ENCODE data around the gene RPL18. TPM values are rescaled to one million over a fixed set of nuclear protein-coding genes. Genes with fewer than 3 reads are reported as not detected.

RPL18 gene
- total RNA-seq, 1 donor from 2014 or later: 4,233 TPM

- no peak for TF ChIP-seq CTCF (IDR thresholded peaks at IDR 0.05; ENCODE audit: insufficient read depth, low read length, severe bottlenecking)
- FAIRE-seq (no peak), DNase-seq (ENCODE audit: low read depth) (no peak)
- no peak overlapping the region for H3K4me3 ChIP-seq (ENCODE audit: low read depth, low read length)
- H3K36me3 ChIP-seq (ENCODE audit: control insufficient read depth, insufficient read depth, low read length): no peaks in the 10 kb centered on the region
- H3K27me3 ChIP-seq (ENCODE audit: control insufficient read depth, insufficient read depth, low read length): no peaks in the 10 kb centered on the region
These were observed 23.9 kb upstream of the RPL18 start for GRCh38 chr19:48642862-48643261.

- Histone ChIP-seq H3K36me3 (ENCODE audit: control insufficient read depth, insufficient read depth, low read length) (no peaks in the 10 kb centered on the region), H3K4me3 (ENCODE audit: low read depth, low read length) (no peak overlapping the region), H3K27me3 (ENCODE audit: control insufficient read depth, insufficient read depth, low read length) (no peaks in the 10 kb centered on the region)
- TF ChIP-seq CTCF (IDR thresholded peaks at IDR 0.05; ENCODE audit: insufficient read depth, low read length, severe bottlenecking): no peak
- no peak for DNase-seq (ENCODE audit: low read depth)
- no peak for FAIRE-seq
These were observed 22.9 kb upstream of the RPL18 start for GRCh38 chr19:48641850-48642249.

- no peak for DNase-seq (ENCODE audit: low read depth)
- no peak for TF ChIP-seq CTCF (IDR thresholded peaks at IDR 0.05; ENCODE audit: insufficient read depth, low read length, severe bottlenecking)
- Histone ChIP-seq H3K36me3 (ENCODE audit: control insufficient read depth, insufficient read depth, low read length) (no peaks in the 10 kb centered on the region), H3K4me3 (ENCODE audit: low read depth, low read length) (no peak overlapping the region), H3K27me3 (ENCODE audit: control insufficient read depth, insufficient read depth, low read length) (no peaks in the 10 kb centered on the region)
- FAIRE-seq: no peak
These were observed 20.8 kb upstream of the RPL18 start for GRCh38 chr19:48639483-48640375.

GRCh38 chr19:48638831-48639381, 19.9 kb upstream of the RPL18 start:
- DNase-seq (ENCODE audit: low read depth) (no peak), FAIRE-seq (no peak)
- Histone ChIP-seq H3K4me3 (ENCODE audit: low read depth, low read length) (no peak overlapping the region), H3K36me3 (ENCODE audit: control insufficient read depth, insufficient read depth, low read length) (no peaks in the 10 kb centered on the region), H3K27me3 (ENCODE audit: control insufficient read depth, insufficient read depth, low read length) (no peaks in the 10 kb centered on the region)
- no peak for TF ChIP-seq CTCF (IDR thresholded peaks at IDR 0.05; ENCODE audit: insufficient read depth, low read length, severe bottlenecking)

GRCh38 chr19:48637948-48638830, 19.2 kb upstream of the RPL18 start:
- FAIRE-seq (no peak), DNase-seq (ENCODE audit: low read depth) (peak; percentile 72)
- Histone ChIP-seq H3K4me3 (ENCODE audit: low read depth, low read length) (peak overlapping the region; percentile 58), H3K27me3 (ENCODE audit: control insufficient read depth, insufficient read depth, low read length) (no peaks in the 10 kb centered on the region), H3K36me3 (ENCODE audit: control insufficient read depth, insufficient read depth, low read length) (no peaks in the 10 kb centered on the region)
- TF ChIP-seq CTCF (IDR thresholded peaks at IDR 0.05; ENCODE audit: insufficient read depth, low read length, severe bottlenecking): no peak

All from bronchial epithelial cell (primary cell).